ENCODE results near the gene KRT77.

- no peak for TF ChIP-seq ARNT (IDR thresholded peaks at IDR 0.05)
- no peak for TF ChIP-seq SP1 (IDR thresholded peaks at IDR 0.05)
- TF ChIP-seq BHLHE40 (IDR thresholded peaks at IDR 0.05; ENCODE audit: borderline replicate concordance) = no peak
- no peak for TF ChIP-seq HDGF (IDR thresholded peaks at IDR 0.05; ENCODE audit: borderline replicate concordance)
- TF ChIP-seq ELF4 (IDR thresholded peaks at IDR 0.05) = no peak
- TF ChIP-seq FOXK2 (IDR thresholded peaks at IDR 0.05) = no peak
- no peak for TF ChIP-seq CTBP1 (IDR thresholded peaks at IDR 0.05; ENCODE audit: borderline replicate concordance)
- no peak for TF ChIP-seq ZNF384 (IDR thresholded peaks at IDR 0.05)
Measured at GRCh38 chr12:52674433-52674775, 28.9 kb downstream of the KRT77 start.
